K562 (cell line): ENCODE data around the gene CLDN11. TPM values are rescaled to one million over a fixed set of nuclear protein-coding genes. Genes with fewer than 3 reads are reported as not detected.

Source experiments
- ATAC-seq: fragments of 200-7000 bp; cut with Tn5 transposase; 3 replicates; pipeline ENCODE4 v1.9.1; 2020; ENCODE audit warnings: moderate library complexity
- BruUV-seq: library from RNA; stranded (reverse); fragments of 400-500 nt; replicated peaks from 2 replicates; lab custom pipeline; 2021; lab: Mats Ljungman, UMichigan
- CTCF ChIA-PET: fragments of 300-600 bp; formaldehyde crosslinking; extraction: SDS; loops from one replicate; lab custom pipeline; 2021; ENCODE audit warnings: low intra/inter-chr PET ratio; lab: Yijun Ruan, JAX
- POLR2A ChIA-PET: fragments of 300-600, 350-650 bp; sonication (Branson Sonifier 250); formaldehyde crosslinking; extraction: SDS; loops from one replicate; lab custom pipeline; 2021; ENCODE audit warnings: antibody characterized with exemption, inconsistent platforms; lab: Yijun Ruan, JAX
- DNase-seq, 4 experiments: peaks; one replicate each; pipeline versions ENCODE4 v3.0.0 to v3.0.0-alpha.2; 2011 to 2018; ENCODE audit warnings: low spot score in 3 of 4, mixed read lengths in 3 of 4; ENCODE audit errors: extremely low read depth in 1 of 4
- FAIRE-seq: peaks from 2 replicates; lab custom pipeline; 2011; peaks lifted over from hg19 to GRCh38; lab: Jason Lieb, UNC
- H2AFZ ChIP-seq: 2 replicates; pipeline ENCODE4 v1.6.0; 2011; ENCODE audit warnings: low read depth, low read length, control low read depth, inconsistent platforms
- H3K27ac ChIP-seq: fragments of 200-600 bp; 3 replicates; pipeline ENCODE4 v1.8.0; 2011; ENCODE audit warnings: low read depth, mild to moderate bottlenecking, control low read depth, inconsistent platforms, low read length, moderate library complexity, mixed read lengths; ENCODE audit errors: extremely low read depth
- H3K27me3 ChIP-seq, 2 experiments: fragments of 300-600 bp in 1 of 2; 2 replicates in 1 of 2; 3 replicates in 1 of 2; pipeline versions ENCODE4 v1.6.0 to v1.8.0; 2011; ENCODE audit warnings: inconsistent platforms in 2 of 2, low read length in 2 of 2, mild to moderate bottlenecking in 1 of 2, mixed read lengths in 1 of 2, moderate library complexity in 1 of 2; ENCODE audit not compliant: control insufficient read depth in 2 of 2, insufficient read depth in 2 of 2
- H3K36me3 ChIP-seq: fragments of 300-600 bp; 3 replicates; pipeline ENCODE4 v1.8.0; 2011; ENCODE audit warnings: mild to moderate bottlenecking, low read length, inconsistent platforms; ENCODE audit not compliant: control insufficient read depth, insufficient read depth
- H3K4me1 ChIP-seq, 2 experiments: fragments of 200-600 bp in 1 of 2; replicated peaks in 1 of 2; 2 replicates in 1 of 2; 3 replicates in 1 of 2; pipeline versions ENCODE4 v1.5.1 to v1.8.0; 2011; ENCODE audit warnings: inconsistent platforms in 2 of 2, low read length in 2 of 2, mild to moderate bottlenecking in 1 of 2, mixed read lengths in 1 of 2, moderate library complexity in 1 of 2; ENCODE audit not compliant: control insufficient read depth in 2 of 2, insufficient read depth in 2 of 2
- H3K4me2 ChIP-seq: 2 replicates; pipeline ENCODE4 v1.6.1; 2011; ENCODE audit warnings: low read length, control low read depth, inconsistent platforms, mixed read lengths; ENCODE audit not compliant: insufficient read depth
- H3K4me3 ChIP-seq: fragments of 200-600 bp; sonication (generic), shearing (Covaris generic); 2 replicates; pipeline ENCODE4 v1.5.1; 2016; ENCODE audit warnings: control low read depth, inconsistent platforms
- H3K79me2 ChIP-seq: fragments of 200-600 bp; 3 replicates; pipeline ENCODE4 v1.8.0; 2011; ENCODE audit warnings: low read length, inconsistent platforms; ENCODE audit not compliant: control insufficient read depth, insufficient read depth
- H3K9ac ChIP-seq, 2 experiments: 2 replicates each; pipeline versions ENCODE4 v1.6.0 to v1.6.1; 2011; ENCODE audit warnings: low read depth in 2 of 2, low read length in 2 of 2, control low read depth in 1 of 2, inconsistent platforms in 1 of 2, mild to moderate bottlenecking in 1 of 2, mixed read lengths in 1 of 2; ENCODE audit not compliant: insufficient read depth in 1 of 2
- H3K9me1 ChIP-seq: one replicate; pipeline ENCODE4 v1.6.0; 2011; ENCODE audit warnings: inconsistent platforms, mild to moderate bottlenecking, low read length, moderate library complexity; ENCODE audit not compliant: control insufficient read depth, insufficient read depth
- H3K9me3 ChIP-seq: replicated peaks from 2 replicates; pipeline ENCODE4 v1.5.1; 2011; ENCODE audit warnings: low read depth, low read length, inconsistent platforms; ENCODE audit not compliant: control insufficient read depth, insufficient read depth
- H4K20me1 ChIP-seq: replicated peaks from 2 replicates; pipeline ENCODE4 v1.6.1; 2011; ENCODE audit warnings: low read length, inconsistent platforms, mixed read lengths; ENCODE audit not compliant: control insufficient read depth, insufficient read depth
- BCOR ChIP-seq: fragments of 450-650 bp; IDR thresholded peaks from 2 replicates; pipeline ENCODE4 v1.6.1; 2016
- C11orf30 ChIP-seq: fragments of 450-650 bp; IDR thresholded peaks from 2 replicates; pipeline ENCODE4 v1.6.1; 2016; ENCODE audit warnings: low read depth, mild to moderate bottlenecking
- CHD4 ChIP-seq: fragments of 200-600 bp; sonication (generic); IDR thresholded peaks from 3 replicates; pipeline ENCODE4 v1.6.1; 2012; ENCODE audit warnings: low read depth, mild to moderate bottlenecking, mixed read lengths, low read length, inconsistent platforms; ENCODE audit not compliant: insufficient read depth, insufficient replicate concordance, poor library complexity, severe bottlenecking
- HNRNPH1 ChIP-seq: fragments of 200-400 bp; formaldehyde crosslinking; optimal IDR thresholded peaks from 2 replicates; pipeline ENCODE3; 2017; ENCODE audit warnings: low read depth, mild to moderate bottlenecking, low read length, moderate library complexity
- MAFF ChIP-seq: IDR thresholded peaks from 2 replicates; pipeline ENCODE4 v1.6.1; 2012; ENCODE audit warnings: low read length, improper control_type of control experiment
- MAZ ChIP-seq, 2 experiments: fragments of 450-650 bp in 1 of 2; sonication (generic) in 1 of 2; formaldehyde crosslinking; IDR thresholded peaks in 1 of 2; conservative IDR thresholded peaks in 1 of 2; 2 replicates each; pipeline versions ENCODE4 v1.4.0 to v1.5.0; 2020; ENCODE audit warnings: mild to moderate bottlenecking in 1 of 2, missing genetic modification reagents in 1 of 2
- MTA1 ChIP-seq: fragments of 450-650 bp; IDR thresholded peaks from 2 replicates; pipeline ENCODE4 v1.6.1; 2017; ENCODE audit warnings: borderline replicate concordance
- RBM14 ChIP-seq: fragments of 200-400 bp; formaldehyde crosslinking; IDR thresholded peaks from 2 replicates; pipeline ENCODE4 v1.6.1; 2018; ENCODE audit warnings: low read depth, mild to moderate bottlenecking, low read length, moderate library complexity, borderline replicate concordance; ENCODE audit not compliant: insufficient read depth
- RFX1 ChIP-seq: fragments of 450-650 bp; IDR thresholded peaks from 2 replicates; pipeline ENCODE4 v1.6.1; 2016; ENCODE audit warnings: mild to moderate bottlenecking, moderate library complexity
- SIRT6 ChIP-seq: IDR thresholded peaks from one replicate; pipeline ENCODE4 v1.6.1; 2012; ENCODE audit warnings: low read depth, mild to moderate bottlenecking, control low read depth, inconsistent platforms, low read length, moderate library complexity
- SRSF1 ChIP-seq: fragments of 200-400 bp; formaldehyde crosslinking; IDR thresholded peaks from 2 replicates; pipeline ENCODE4 v1.6.1; 2017; ENCODE audit warnings: mild to moderate bottlenecking, low read depth, low read length, moderate library complexity
- TFAP4 ChIP-seq: sonication (generic); formaldehyde crosslinking; IDR thresholded peaks from 2 replicates; pipeline ENCODE4 v1.8.0; 2022; ENCODE audit warnings: missing genetic modification reagents, mild to moderate bottlenecking, moderate library complexity, borderline replicate concordance
- ZNF449 ChIP-seq: fragments of 250-450 bp; sonication (Bioruptor Pico); IDR thresholded peaks from 2 replicates; pipeline ENCODE4 v1.8.0; 2022; ENCODE audit warnings: moderate library complexity, mild to moderate bottlenecking, inconsistent platforms
- WGBS: fragments of 100-300 bp; shearing (Covaris generic); methylation state at CpG from one replicate; pipeline ENCODE4 v1.1.6; 2016; ENCODE audit warnings: low coverage, mixed read lengths; ENCODE audit not compliant: insufficient coverage; ENCODE audit errors: missing lambda C conversion rate; 5-methylcytosine and 5-hydroxymethylcytosine counted together
- in situ Hi-C: fragments of 300-500 bp; cut with MboI; formaldehyde crosslinking; loops from 4 replicates; pipeline ENCODE4 v1.15.0; 2018; ENCODE audit warnings: inconsistent platforms, mixed read lengths
- intact Hi-C: fragments of 100-400 bp; cut with micrococcal nuclease; formaldehyde crosslinking; loops from 2 replicates; pipeline ENCODE4 v1.14.2; 2022
- polyA plus RNA-seq, 8 experiments: library from polyadenylated mRNA; depleted of rRNA in 4 of 8; stranded (reverse) in 5 of 8; unstranded in 3 of 8; fragments of >200 nt; fragmentation: Nextera tagmentation in 2 of 8; fragmentation: Illumina TruSeq in 1 of 8; extraction: Ambion mirVana in 2 of 8; extraction: Trizol in 1 of 8; gene quantifications; 2 replicates each; pipeline versions ENCODE4 v1.2.1 to v1.2.3, GENCODE V29; 2011 to 2014; ENCODE audit warnings: inconsistent platforms in 1 of 8, missing spikeins in 1 of 8
- total RNA-seq, 7 experiments: library from RNA; depleted of rRNA in 6 of 7; stranded (reverse); fragments of >200 nt in 6 of 7; fragmentation: Illumina TruSeq in 2 of 7; extraction: Trizol in 2 of 7; gene quantifications; 2 replicates each; pipeline versions ENCODE4 v1.2.1 to v1.2.3, GENCODE V29; 2011 to 2021; ENCODE audit warnings: low replicate concordance in 1 of 7

The CLDN11 gene
- total and polyA plus RNA-seq, 9 of the 15 experiments (the other 6 are each of a cell fraction or from before 2014, with no cell fraction given): 0.05 to 0.41 (median 0.18) TPM; not detected in 1

- ATAC-seq: no peak
Measured at GRCh38 chr3:170419557-170420087, 954 bp downstream of the CLDN11 start.

More at GRCh38 chr3:170419557-170420087, 954 bp downstream of the CLDN11 start:
- WGBS: 95% methylated on average over 49 of the region's 58 CpGs
- no peaks in the 10 kb centered on the region for H3K27me3 ChIP-seq
- no peaks in the 10 kb centered on the region for H3K36me3 ChIP-seq
- TF ChIP-seq SRSF1 (no peak), RFX1 (no peak), MTA1 (no peak), BCOR (no peak), ZNF449 (CRISPR knock-in tag) (no peak), TFAP4 (no peak), CHD4 (no peak), MAZ (CRISPR knock-in tag; conservative IDR thresholded peaks at IDR 0.05 in 1 of 2, IDR thresholded peaks at IDR 0.05 in 1 of 2) (no peak), HNRNPH1 (no peak), SIRT6 (no peak), RBM14 (no peak), C11orf30 (no peak), MAFF (no peak)
- no peak overlapping the region for H3K9ac ChIP-seq
- POLR2A ChIA-PET: no interaction called here
- no peak overlapping the region for H3K4me3 ChIP-seq
- FAIRE-seq (no peak), DNase-seq (no peak)
- peaks cover 0 to 12% of the 10 kb centered on the region in 2 experiments; a peak in 2 of 5 replicates for H3K4me1 ChIP-seq
- no peak overlapping the region for H3K27ac ChIP-seq
- H3K79me2 ChIP-seq: no peaks in the 10 kb centered on the region
- in situ Hi-C loops (loop anchor here (5.0 to 10.0 kb wide), 2 partner anchors 275 to 393 kb away; no protein-coding TSS in a partner anchor), intact Hi-C loops (no loop called here)
- CTCF ChIA-PET: no interaction called here
- H3K4me2 ChIP-seq: no peak overlapping the region
- no peaks in the 10 kb centered on the region for H4K20me1 ChIP-seq
- H2AFZ ChIP-seq: no peak overlapping the region
- H3K9me3 ChIP-seq: no peaks in the 10 kb centered on the region
- no TSS peak for BruUV-seq
- H3K9me1 ChIP-seq: no peaks in the 10 kb centered on the region
